GM20431 (cell line): ENCODE measurements around the gene STK32C.
"Not testable (repeated sequence)": the region's sequence is repeated elsewhere in the genome, so short reads cannot be mapped to it uniquely, and the experiment has no call there.

ENCODE experiments used
- in situ Hi-C: fragments of 300-500 bp; cut with MseI, MboI; formaldehyde crosslinking; loops from one replicate; pipeline ENCODE4 v1.15.0; 2020; ENCODE audit warnings: low sequenced_read_pairs; ENCODE audit not compliant: unreplicated experiment

The STK32C gene

DNA sequence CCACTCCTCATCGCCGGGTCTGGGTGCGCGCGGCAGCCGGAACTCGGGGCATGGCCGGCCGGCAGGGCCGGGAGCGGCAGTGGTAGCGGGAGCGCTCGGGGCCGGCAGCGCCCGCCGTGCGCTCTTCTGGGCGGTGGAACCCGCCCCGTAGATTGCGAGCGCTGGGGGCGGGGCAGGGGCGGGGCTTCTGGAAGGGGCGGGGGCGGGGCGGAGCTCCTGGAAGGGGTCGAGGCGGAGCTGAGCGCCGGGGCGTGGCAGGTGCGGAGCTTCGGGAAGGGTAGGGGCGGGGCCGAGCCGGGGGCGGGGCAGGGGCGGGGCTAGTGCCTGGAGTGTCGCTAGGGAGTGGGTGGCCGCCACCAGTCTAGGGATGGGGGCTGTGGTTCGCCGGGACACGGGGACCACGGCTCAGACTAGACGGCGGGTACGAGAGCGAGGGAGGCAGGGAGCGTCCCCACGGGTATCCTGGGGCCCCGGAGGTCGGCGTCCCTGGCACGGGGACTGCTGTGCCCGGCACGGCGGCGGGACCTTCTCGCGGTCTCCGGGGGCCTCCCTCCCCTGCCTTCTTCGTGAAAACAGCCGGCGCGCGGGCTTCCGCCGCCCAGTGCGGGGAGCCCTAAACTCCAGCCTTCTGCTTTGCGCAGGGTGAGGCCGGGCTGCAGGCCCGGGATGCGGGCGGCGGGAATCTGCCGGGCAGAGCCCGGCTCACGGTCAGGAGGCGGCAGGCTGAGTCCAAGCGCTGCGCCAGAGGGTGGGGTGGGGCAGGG lies at the start of gene STK32C:
TSS of gene STK32C (minus strand) at position 128 of the 764 bp plus-strand sequence. CDS start at position 11, 117 bp downstream.
- in situ Hi-C loops, result no loop called here

GRCh38 chr10:132356621-132357195 lies 49.0 kb upstream of the STK32C start:
- in situ Hi-C loops, result no loop called here

DNA sequence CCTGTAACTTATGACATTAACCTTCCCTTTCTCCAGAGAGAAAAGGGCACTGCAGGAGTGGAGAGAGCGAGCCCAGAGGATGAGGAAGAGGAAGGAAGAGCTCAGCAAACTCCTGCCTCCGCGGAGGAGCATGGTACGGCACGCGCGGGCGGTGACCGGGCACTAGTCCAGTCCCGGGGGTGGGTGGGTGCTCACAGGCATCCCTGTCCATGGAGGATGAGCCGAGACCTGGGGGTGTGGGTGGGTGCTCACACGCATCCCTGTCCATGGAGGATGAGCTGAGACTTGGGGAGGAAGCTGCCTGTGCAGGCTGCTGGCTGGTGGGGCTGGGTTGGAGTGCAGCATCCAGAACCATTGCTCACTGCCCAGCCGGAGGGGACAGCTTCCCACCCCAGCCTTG lies 48.0 kb upstream of the STK32C start:
- in situ Hi-C loops, result no loop called here

GRCh38 chr10:132355297-132355696 lies 47.5 kb upstream of the STK32C start:
- in situ Hi-C loops, result no loop called here

DNA sequence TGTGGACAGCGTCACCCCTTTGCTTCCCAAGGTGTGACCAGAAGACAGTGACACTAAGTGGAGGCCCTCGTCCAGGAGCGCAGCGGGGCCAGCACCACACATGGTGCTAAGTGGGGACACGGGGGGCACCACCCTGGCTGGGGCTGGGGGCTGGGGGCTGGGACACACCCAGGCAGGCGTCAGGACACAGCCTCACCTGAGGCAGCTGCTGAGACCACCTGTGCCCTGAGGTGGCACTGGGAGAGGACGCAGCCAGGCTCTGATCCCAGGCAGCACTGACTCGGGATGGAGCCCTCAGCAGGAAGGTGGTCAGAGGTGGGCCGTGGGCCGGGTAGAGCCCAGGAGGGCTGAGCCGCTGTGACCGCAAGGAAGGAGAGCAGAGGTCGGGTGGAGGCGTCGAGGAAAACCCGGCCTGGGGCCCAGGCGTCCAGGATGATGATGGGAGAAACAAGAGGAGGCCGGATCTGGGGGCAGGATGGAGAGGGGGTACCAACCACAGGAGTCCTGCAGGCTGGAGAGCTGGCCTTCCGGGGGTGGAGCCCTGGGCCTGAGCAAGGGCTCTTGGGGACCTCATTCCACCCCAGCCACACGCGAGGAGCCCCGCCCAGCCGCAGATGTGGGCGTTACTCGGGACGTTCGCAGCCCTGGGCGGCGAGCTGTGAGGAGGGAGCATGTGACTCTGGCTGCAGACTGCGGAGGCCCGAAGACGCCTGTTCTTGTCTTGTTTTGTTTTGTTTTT lies 46.8 kb upstream of the STK32C start:
- in situ Hi-C loops, result no loop called here

DNA sequence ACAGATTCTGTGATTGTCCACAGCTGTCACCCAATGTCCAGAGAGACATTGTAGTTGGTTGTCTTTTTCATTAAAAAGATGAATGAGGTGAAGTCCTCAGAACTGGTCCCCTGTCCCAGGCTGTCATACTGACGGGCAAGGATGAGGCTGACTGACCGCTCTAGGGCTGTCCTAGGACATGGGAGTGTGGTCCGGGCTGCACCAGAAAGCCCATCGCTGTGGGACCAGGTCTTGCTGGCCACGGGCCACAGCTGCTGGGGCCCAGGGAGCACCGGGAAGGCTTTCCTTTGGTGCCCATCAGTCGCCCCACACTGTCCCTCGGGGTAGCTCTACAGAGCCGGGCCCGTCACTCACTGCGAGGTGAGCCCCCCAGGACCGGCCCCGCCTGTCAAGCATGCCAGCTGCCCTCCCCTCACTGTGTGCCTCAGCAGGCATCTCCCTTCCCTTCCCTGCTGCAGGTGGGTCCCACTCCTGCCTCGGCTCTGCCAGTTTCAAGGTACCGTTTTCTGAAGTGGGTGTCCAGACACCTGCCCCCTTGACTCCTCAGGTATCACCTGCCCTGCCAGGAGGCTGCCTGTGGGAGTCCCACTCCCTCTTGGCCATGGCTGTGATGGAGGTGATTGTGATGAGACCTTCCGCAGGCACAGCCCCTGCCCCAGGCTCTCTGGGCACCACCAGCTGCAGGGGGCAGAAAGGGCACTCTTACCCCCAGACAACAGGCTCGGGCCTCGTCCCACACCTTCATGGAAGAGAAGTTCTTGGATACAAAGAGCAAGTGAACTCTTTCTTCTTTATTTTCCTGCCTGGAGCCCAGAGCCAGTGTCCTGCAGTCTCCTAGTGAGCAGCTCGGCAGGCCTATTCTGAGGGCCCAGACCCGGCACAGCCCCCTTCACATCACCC lies 46.0 kb upstream of the STK32C start:
- in situ Hi-C loops, result no loop called here

DNA sequence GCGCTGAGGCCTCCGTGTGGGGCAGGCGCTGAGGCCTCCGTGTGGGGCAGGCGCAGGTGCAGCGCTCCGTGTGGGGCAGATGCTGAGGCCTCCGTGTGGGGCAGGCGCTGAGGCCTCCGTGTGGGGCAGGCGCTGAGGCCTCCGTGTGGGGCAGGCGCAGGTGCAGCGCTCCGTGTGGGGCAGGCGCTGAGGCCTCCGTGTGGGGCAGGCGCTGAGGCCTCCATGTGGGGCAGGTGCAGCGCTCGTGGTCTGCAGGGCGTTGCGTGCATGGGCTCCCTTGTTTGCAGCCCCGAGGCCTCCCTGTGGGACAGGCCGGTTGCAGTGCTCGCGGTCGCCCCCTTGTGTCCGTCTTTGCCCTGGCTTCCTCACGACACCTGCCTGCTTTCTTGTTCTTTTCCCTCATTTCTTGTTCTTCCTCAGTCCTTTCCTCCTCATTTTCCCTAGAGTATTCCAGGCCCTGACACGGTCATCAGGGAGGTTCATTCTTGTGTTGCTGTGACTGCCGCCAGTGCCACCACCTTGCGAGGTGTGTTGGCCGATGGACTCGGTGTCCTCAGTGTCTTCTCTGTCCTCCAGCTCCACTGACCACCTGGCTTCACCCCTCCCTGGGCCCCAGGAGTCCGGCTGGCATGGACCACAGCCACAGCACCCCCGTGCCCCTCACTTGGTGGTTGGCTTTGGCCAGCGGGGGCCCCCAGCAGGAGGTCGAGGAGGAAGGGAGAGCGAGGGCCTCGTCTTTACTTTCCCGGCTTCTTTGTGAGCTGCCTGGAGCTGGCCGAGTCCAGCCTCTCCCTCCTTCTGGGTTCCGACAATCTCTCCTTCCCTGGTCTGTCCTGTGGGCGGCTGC lies 44.9 kb upstream of the STK32C start:
- in situ Hi-C loops, result not testable (repeated sequence)

DNA sequence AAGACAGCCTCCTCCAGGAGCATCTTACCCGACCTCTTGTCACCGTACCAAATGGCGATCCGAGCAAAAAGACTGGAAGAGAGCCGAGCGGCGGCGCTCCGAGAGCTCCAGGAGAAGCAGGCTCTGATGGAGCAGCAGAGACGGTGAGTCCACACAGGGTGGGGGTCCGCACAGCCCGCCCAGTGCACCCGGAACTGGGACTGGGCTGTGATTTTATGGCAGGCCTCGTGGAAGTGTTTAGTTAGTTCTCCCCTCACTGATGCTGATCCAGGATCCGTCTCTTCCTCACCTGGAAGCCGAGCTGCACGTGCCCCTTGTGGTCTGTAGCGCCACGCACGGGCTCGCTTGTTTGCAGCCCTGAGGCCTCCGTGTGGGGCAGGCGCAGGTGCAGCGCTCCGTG lies 43.9 kb upstream of the STK32C start:
- in situ Hi-C loops, result no loop called here

DNA sequence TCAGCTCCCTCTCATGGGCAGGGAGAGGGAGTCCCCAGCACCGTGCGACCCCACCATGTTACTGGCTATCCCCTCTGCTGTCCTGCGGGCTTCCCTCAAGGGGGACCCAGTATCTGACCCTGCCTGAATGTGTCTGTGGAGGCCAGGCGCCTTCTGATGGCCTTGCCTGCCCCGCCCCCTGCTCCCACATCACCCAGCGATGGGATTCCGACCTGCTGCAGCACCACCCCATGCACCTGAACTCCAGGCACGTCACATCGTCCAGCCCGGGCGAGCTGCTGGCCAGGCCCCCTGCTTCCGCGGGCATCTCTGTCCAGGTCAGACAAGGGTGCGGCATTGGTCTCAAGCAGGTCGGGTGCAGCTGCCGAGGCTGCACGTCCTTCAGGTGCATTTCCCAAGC lies 43.2 kb upstream of the STK32C start:
- in situ Hi-C loops, result no loop called here

- in situ Hi-C loops, result no loop called here
Measured at GRCh38 chr10:132350391-132350790, 42.6 kb upstream of the STK32C start.

DNA sequence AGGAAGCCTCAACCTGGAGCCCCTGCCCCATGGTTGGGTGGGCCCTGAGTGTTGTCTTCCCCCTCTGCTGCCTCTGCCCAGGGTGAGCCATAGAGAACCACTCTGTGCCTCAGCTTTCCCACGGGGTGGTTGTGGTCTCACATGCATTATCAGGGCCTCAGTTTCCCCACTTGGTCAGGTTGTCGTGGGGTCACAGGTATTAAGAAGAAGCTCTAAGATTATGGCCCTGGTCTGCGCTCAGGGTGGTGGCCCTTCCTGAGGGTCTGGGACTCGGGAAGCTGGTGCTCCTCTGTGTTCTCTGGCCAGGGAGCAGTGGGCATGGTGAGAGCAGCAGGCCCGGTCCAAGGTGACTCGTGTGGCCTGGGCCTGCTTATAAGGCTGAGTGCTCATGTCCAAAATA lies 42.0 kb upstream of the STK32C start:
- in situ Hi-C loops, result loop anchor here (5.0 kb wide), 1 partner anchor 127 kb away; no protein-coding TSS in a partner anchor

GRCh38 chr10:132347931-132348267 lies 40.1 kb upstream of the STK32C start:
- in situ Hi-C loops, result loop anchor here (5.0 kb wide), 1 partner anchor 126 kb away; no protein-coding TSS in a partner anchor

DNA sequence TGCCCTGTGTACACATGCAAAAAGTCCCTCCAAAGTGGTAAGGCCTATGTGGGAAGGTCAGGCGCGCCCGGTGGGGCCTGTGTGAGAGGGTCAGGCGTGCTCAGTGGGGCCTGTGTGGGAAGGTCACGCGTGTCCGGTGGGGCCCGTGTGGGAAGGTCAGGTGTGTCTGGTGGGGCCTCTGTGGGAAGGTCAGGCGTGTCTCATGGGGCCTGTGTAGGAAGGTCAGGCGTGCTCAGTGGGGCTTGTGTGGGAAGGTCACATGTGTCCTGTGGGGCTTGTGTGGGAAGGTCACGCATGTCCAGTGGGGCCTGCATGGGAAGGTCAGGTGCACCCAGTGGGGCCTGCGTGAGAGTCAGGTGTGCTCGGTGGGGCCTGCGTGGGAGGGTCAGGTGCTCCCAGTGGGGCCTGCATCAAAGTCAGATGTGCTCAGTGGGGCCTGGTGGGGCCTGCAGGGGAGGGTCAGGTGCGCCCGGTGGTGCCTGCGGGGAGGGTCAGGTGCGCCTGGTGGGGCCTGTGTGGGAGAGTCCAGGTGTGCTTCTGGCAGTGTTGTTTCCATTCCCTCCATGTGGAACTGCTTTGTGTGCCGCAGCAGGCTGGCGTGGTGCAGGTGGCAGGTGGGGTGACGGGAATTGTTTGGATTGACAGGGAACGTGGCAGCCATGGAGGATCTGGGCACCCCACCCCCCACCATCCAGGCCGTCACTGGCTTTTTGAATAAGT lies 39.6 kb upstream of the STK32C start:
- in situ Hi-C loops, result loop anchor here (5.0 kb wide), 1 partner anchor 125 kb away; no protein-coding TSS in a partner anchor

DNA sequence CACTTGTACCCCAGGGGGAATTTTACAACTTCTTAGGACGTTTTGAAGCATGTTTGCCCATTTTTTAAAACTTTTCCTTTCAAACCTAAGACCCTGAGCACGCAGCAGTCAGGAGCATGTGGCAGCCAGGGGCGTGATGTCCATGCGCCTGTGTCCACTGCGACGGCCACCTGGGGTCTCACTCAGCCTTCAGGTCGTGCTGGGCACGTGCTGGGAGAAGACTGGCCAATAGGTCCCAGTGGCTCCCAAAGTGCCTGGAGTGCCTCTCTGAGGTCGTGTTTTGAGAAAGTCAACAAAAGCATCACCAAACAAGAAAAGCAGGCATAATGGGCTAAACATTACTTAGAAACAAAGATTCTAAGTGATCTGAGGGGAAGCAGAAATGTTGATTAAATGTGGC lies 39.1 kb upstream of the STK32C start:
- in situ Hi-C loops, result loop anchor here (5.0 kb wide), 1 partner anchor 125 kb away; no protein-coding TSS in a partner anchor

- in situ Hi-C loops, result loop anchor here (5.0 kb wide), 1 partner anchor 123 kb away; no protein-coding TSS in a partner anchor
Measured at GRCh38 chr10:132345345-132345744, 37.6 kb upstream of the STK32C start.

DNA sequence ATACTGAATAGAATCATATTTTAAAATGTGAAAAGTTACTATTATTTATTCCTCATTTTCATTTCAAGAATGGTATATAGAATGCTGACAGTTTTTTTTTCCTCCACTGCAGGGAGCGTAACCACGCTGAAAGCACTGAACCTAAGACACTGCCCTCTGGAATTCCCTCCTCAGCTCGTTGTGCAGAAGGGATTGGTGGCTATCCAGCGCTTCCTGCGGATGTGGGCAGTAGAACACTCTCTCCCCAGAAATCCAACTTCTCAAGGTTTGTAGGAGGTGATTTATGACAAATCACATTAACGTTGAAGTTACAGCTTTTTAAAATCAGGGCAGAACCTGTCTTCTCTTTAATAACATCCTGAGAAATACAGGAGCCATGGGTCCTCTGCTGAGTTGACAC lies 36.6 kb upstream of the STK32C start:
- in situ Hi-C loops, result no loop called here

- in situ Hi-C loops, result no loop called here
Measured at GRCh38 chr10:132342553-132342952, 34.8 kb upstream of the STK32C start.

- in situ Hi-C loops, result no loop called here
Measured at GRCh38 chr10:132341781-132342180, 34.0 kb upstream of the STK32C start.
